Ovary (tissue), 9 donors: ENCODE measurements around the gene DNAH12. TPM values are rescaled to one million over a fixed set of nuclear protein-coding genes. Genes with fewer than 3 reads are reported as not detected.

Experiments
- DNase-seq, 5 donors: peaks; one replicate each; pipeline ENCODE4 v3.0.0-alpha.2; 2019 to 2020
- H3K27ac ChIP-seq, 2 donors: fragments of 200-600 bp; one replicate each; pipeline versions ENCODE4 v1.5.1 to v1.8.0; 2019 to 2022
- H3K27me3 ChIP-seq: fragments of 200-600 bp; one replicate; pipeline ENCODE4 v1.8.0; 2022
- H3K36me3 ChIP-seq: fragments of 200-600 bp; sonication (generic); one replicate; pipeline ENCODE4 v1.5.1; 2019
- H3K4me1 ChIP-seq: one replicate; pipeline ENCODE4 v1.8.1; 2013; ENCODE audit warnings: mild to moderate bottlenecking, moderate library complexity; ENCODE audit not compliant: insufficient read depth
- H3K4me3 ChIP-seq: fragments of 200-600 bp; sonication (generic); one replicate; pipeline ENCODE4 v1.5.1; 2017
- H3K9me3 ChIP-seq, 2 donors: fragments of 200-600 bp in 1 of 2; sonication (generic) in 1 of 2; one replicate each; pipeline versions ENCODE4 v1.5.1 to v1.8.1; 2013 to 2019; ENCODE audit warnings: mild to moderate bottlenecking in 1 of 2, moderate library complexity in 1 of 2
- CTCF ChIP-seq, 3 donors: fragments of 450-650 bp in 2 of 3; fragments of 200-600 bp in 1 of 3; IDR thresholded peaks; one replicate each; pipeline versions ENCODE4 v1.5.1 to v1.8.0; 2016 to 2022; ENCODE audit warnings: antibody characterized with exemption in 3 of 3, mild to moderate bottlenecking in 1 of 3
- EP300 ChIP-seq: sonication (generic); formaldehyde crosslinking; IDR thresholded peaks from one replicate; pipeline ENCODE4 v1.6.1; 2017; ENCODE audit warnings: antibody characterized with exemption
- POLR2A ChIP-seq: fragments of 450-650 bp; IDR thresholded peaks from one replicate; pipeline ENCODE4 v1.6.1; 2017; ENCODE audit warnings: antibody characterized with exemption, mild to moderate bottlenecking, moderate library complexity
- WGBS, 3 donors: extraction: QIAGEN DNeasy Blood & Tissue Kit in 1 of 3; methylation state at CpG; one replicate each; pipeline versions ENCODE4 v1.1.5 to v1.1.7; 2013 to 2017; 5-methylcytosine and 5-hydroxymethylcytosine counted together
- intact Hi-C, 4 donors: fragments of 100-400 bp; cut with DNase I; formaldehyde crosslinking; loops; one replicate each; pipeline versions ENCODE4 v1.11.0 to v1.15.1; 2022 to 2023
- polyA plus RNA-seq, 2 donors: library from polyadenylated mRNA; stranded (reverse); fragments of 200-250 nt in 1 of 2; fragments of 350-450 nt in 1 of 2; fragmentation: Illumina TruSeq in 1 of 2; extraction: RNeasy Lipid Tissue Mini Kit (QIAGEN cat#74804) in 1 of 2; gene quantifications; one replicate each; pipeline ENCODE4 v1.2.3, GENCODE V29; 2013 to 2014
- total RNA-seq, 7 donors: library from RNA; depleted of rRNA in 2 of 7; stranded (reverse); fragments of >200 nt in 2 of 7; fragmentation: NEBNext Ultra II Directional in 3 of 7; extraction: Animal tissue kit (Norgen Biotek cat#: 25700) in 3 of 7; gene quantifications; one replicate each; pipeline versions ENCODE4 v1.1.0 to v1.2.4, GENCODE V29; 2016 to 2023
- donor health status: DM: no; HTN: no; CAD: no; lungs with moderate emphysema.
- donor health status: DM: no; HTN: no; CAD: no.
- donor health status: Bipolar disorder and iron deficiency.
- donor health status: DM: yes; HTN: yes; CAD: no.
- donor health status: DM: no; HTN: no; CAD: no.
- donor health status: DM: yes; HTN: yes; CAD: no.

Gene DNAH12
- total and polyA plus RNA-seq, 9 donors: 0.20 to 20.1 (median 0.92) TPM

GRCh38 chr3:57268416-57268815 lies 275.7 kb downstream of the DNAH12 start:
- Histone ChIP-seq H3K27ac (no peak overlapping the region), H3K4me1 (peaks cover 2% of the 10 kb centered on the region), H3K27me3 (no peaks in the 10 kb centered on the region), H3K4me3 (no peak overlapping the region), H3K36me3 (no peaks in the 10 kb centered on the region), H3K9me3 (no peaks in the 10 kb centered on the region)
- DNase-seq: no peak
- 85 to 93% (median 90%) methylated on average over 1 of the region's 1 CpG for WGBS, 3 donors
- intact Hi-C loops: no loop called here
- TF ChIP-seq EP300 (no peak), CTCF (IDR thresholded peaks at IDR 0.05) (no peak), POLR2A (no peak)

GRCh38 chr3:57261929-57262328 lies 282.2 kb downstream of the DNAH12 start:
- DNase-seq: no peak
- no peaks in the 10 kb centered on the region for H3K9me3 ChIP-seq
- WGBS, 3 donors: 93 to 95% (median 95%) methylated on average over 3 of the region's 3 CpGs
- no peaks in the 10 kb centered on the region for H3K4me1 ChIP-seq
- no peak overlapping the region for H3K27ac ChIP-seq
- no peak overlapping the region for H3K4me3 ChIP-seq
- no peaks in the 10 kb centered on the region for H3K36me3 ChIP-seq
- TF ChIP-seq POLR2A (no peak), CTCF (IDR thresholded peaks at IDR 0.05) (no peak), EP300 (no peak)
- no peaks in the 10 kb centered on the region for H3K27me3 ChIP-seq
- intact Hi-C loops: no loop called here

GRCh38 chr3:57261119-57261518 lies 283.0 kb downstream of the DNAH12 start:
- intact Hi-C loops: no loop called here
- no peak for DNase-seq
- H3K27ac ChIP-seq: no peak overlapping the region
- TF ChIP-seq POLR2A (no peak), EP300 (no peak), CTCF (IDR thresholded peaks at IDR 0.05) (no peak)
- H3K4me1 ChIP-seq: no peaks in the 10 kb centered on the region
- H3K4me3 ChIP-seq: no peak overlapping the region
- no peaks in the 10 kb centered on the region for H3K9me3 ChIP-seq
- 91 to 93% (median 92%) methylated on average over 4 of the region's 4 CpGs for WGBS, 3 donors
- no peaks in the 10 kb centered on the region for H3K27me3 ChIP-seq
- no peaks in the 10 kb centered on the region for H3K36me3 ChIP-seq

GRCh38 chr3:57257678-57258077 lies 286.5 kb downstream of the DNAH12 start:
- Histone ChIP-seq H3K9me3 (no peaks in the 10 kb centered on the region), H3K27ac (no peak overlapping the region), H3K4me3 (no peak overlapping the region), H3K27me3 (no peaks in the 10 kb centered on the region), H3K36me3 (no peaks in the 10 kb centered on the region), H3K4me1 (no peaks in the 10 kb centered on the region)
- intact Hi-C loops: no loop called here
- no peak for DNase-seq
- TF ChIP-seq CTCF (IDR thresholded peaks at IDR 0.05) (no peak), EP300 (no peak), POLR2A (no peak)

GRCh38 chr3:57256844-57257243 lies 287.3 kb downstream of the DNAH12 start:
- H3K27ac ChIP-seq: no peak overlapping the region
- no peaks in the 10 kb centered on the region for H3K36me3 ChIP-seq
- no peak overlapping the region for H3K4me3 ChIP-seq
- WGBS, 3 donors: 76 to 89% (median 78%) methylated on average over 3 of the region's 3 CpGs
- H3K9me3 ChIP-seq: no peaks in the 10 kb centered on the region
- TF ChIP-seq CTCF (IDR thresholded peaks at IDR 0.05) (no peak), EP300 (no peak), POLR2A (no peak)
- no peaks in the 10 kb centered on the region for H3K4me1 ChIP-seq
- DNase-seq: no peak
- no peaks in the 10 kb centered on the region for H3K27me3 ChIP-seq
- intact Hi-C loops: no loop called here
